SW480 (cell line): ENCODE results near the gene EFCAB5.
"Not testable (repeated sequence)": the region's sequence is repeated elsewhere in the genome, so short reads cannot be mapped to it uniquely, and the experiment has no call there.

Source experiments
- DNase-seq: peaks from one replicate; pipeline ENCODE4 v3.0.0-alpha.2; 2016; ENCODE audit warnings: low spot score

The EFCAB5 gene

GRCh38 chr17:30005709-30006320 lies 64.4 kb downstream of the EFCAB5 start:
- DNase-seq, result no peak

- not testable (repeated sequence) for DNase-seq
These were observed 70.5 kb downstream of the EFCAB5 start for GRCh38 chr17:30011934-30012333.

- DNase-seq, result peak; percentile 63
These were observed 80.4 kb downstream of the EFCAB5 start for GRCh38 chr17:30021708-30022317.

- DNase-seq, result not testable (repeated sequence)
These were observed 83.9 kb downstream of the EFCAB5 start for GRCh38 chr17:30025325-30025724.

- no peak for DNase-seq
These were observed 86.2 kb downstream of the EFCAB5 start for GRCh38 chr17:30027676-30028075.

- DNase-seq, result no peak
These were observed 89.9 kb downstream of the EFCAB5 start for GRCh38 chr17:30031214-30031869.

GRCh38 chr17:30035369-30035768 lies 93.9 kb downstream of the EFCAB5 start:
- DNase-seq, result no peak

- DNase-seq, result not testable (repeated sequence)
These were observed 99.5 kb downstream of the EFCAB5 start for GRCh38 chr17:30040719-30041518.

GRCh38 chr17:30041551-30041950 lies 100.1 kb downstream of the EFCAB5 start:
- no peak for DNase-seq

GRCh38 chr17:30062372-30062771 lies 120.9 kb downstream of the EFCAB5 start:
- no peak for DNase-seq

GRCh38 chr17:30064738-30065137 lies 123.3 kb downstream of the EFCAB5 start:
- DNase-seq, result no peak

GRCh38 chr17:30068465-30068864 lies 127.0 kb downstream of the EFCAB5 start:
- DNase-seq, result no peak

GRCh38 chr17:30074254-30074653 lies 132.8 kb downstream of the EFCAB5 start:
- DNase-seq, result no peak

GRCh38 chr17:30074730-30075129 lies 133.3 kb downstream of the EFCAB5 start:
- no peak for DNase-seq

GRCh38 chr17:30082773-30083172 lies 141.3 kb downstream of the EFCAB5 start:
- no peak for DNase-seq

- DNase-seq, result peak; percentile 17
These were observed 143.4 kb downstream of the EFCAB5 start for GRCh38 chr17:30084788-30085187.

- DNase-seq, result no peak
These were observed 145.5 kb downstream of the EFCAB5 start for GRCh38 chr17:30086896-30087295.

GRCh38 chr17:30087431-30087830 lies 146.0 kb downstream of the EFCAB5 start:
- DNase-seq, result not testable (repeated sequence)

- no peak for DNase-seq
These were observed 149.8 kb downstream of the EFCAB5 start for GRCh38 chr17:30091121-30091670.

GRCh38 chr17:30091771-30092170 lies 150.3 kb downstream of the EFCAB5 start:
- DNase-seq, result no peak

GRCh38 chr17:30092886-30093285 lies 151.5 kb downstream of the EFCAB5 start:
- no peak for DNase-seq

- peak; percentile 60 for DNase-seq
These were observed 152.2 kb downstream of the EFCAB5 start for GRCh38 chr17:30093463-30094147.
